NCI-H345 (cell line): ENCODE data around the gene PLCG1.

Experiments used
- DNase-seq: peaks from one replicate; lab custom pipeline; 2025; lab: John Stamatoyannopoulos, UW

Gene PLCG1

DNA sequence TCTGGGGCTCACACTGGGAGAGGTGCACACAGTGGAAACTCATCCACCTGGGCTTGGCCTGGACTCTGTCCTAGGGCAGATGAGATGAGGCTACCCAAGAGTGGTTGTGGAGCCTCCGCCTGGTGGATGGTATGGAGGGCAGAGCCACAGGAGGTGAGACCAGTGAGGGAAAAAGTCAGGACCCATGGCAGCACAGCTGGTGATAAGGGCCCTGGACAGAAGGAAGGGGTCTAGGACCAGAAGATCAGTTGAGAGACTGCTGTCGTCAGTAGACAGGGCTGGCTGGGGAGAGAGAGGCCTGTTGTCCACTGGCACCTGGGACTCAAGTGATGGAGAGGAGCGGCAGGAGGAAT, 29.8 kb downstream of the PLCG1 start:
- no peak for DNase-seq

- no peak for DNase-seq
These were observed 30.3 kb downstream of the PLCG1 start for GRCh38 chr20:41167481-41168253.

- DNase-seq: no peak
These were observed 31.2 kb downstream of the PLCG1 start for GRCh38 chr20:41168281-41169161.

DNA sequence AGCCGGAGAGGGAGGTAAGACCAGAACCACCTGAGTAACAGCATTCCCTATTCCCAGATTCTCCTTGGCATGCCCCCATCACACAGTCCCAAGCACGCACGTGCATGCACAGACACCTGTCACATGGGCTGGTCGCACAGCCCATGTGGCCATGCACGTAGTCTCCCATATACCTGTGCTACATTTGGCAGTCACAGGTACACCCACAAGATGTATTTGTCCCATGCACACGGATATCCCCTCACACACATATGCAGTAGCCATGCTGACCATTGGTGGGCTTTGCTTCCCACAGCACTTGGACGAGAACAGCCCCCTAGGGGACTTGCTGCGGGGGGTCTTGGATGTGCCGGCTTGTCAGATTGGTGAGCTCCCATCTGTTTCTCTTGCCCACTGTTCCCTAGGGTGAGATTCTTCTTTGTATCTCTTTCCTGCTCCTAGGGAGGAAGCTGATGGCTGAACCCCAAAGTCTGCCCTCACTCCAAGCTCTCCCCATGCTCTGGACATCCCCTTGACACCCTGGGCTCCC, 31.9 kb downstream of the PLCG1 start:
- DNase-seq: no peak

- no peak for DNase-seq
These were observed 32.5 kb downstream of the PLCG1 start for GRCh38 chr20:41169791-41170351.

- DNase-seq: no peak
These were observed 33.2 kb downstream of the PLCG1 start for GRCh38 chr20:41170386-41171105.

DNA sequence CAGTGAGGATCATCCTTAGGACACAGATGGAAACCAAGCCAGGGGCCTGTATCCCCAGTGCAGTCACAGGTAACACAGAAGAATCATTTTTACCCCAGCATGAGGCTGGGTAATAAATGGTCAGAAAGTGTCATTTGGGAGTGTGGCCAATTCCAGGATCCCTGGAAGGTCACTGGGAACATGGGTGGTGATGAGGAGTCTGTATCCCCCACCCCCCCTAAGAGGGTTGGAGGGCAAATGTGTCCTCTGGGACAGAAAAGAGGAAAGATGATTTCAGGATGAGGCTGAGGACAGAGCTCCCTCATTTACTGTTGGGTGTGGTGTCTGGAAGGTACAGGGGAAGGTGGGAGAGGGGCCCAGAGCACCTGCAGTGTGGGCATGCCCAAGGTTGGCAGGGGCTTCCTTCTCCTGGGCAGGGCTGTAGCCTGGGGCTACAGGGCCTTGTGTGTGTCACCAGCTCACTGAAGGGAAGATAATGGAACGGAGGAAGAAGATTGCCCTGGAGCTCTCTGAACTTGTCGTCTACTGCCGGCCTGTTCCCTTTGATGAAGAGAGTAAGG, 34.5 kb downstream of the PLCG1 start:
- no peak for DNase-seq

GRCh38 chr20:41172296-41173140, 35.2 kb downstream of the PLCG1 start:
- no peak for DNase-seq

GRCh38 chr20:41173161-41173721, 35.9 kb downstream of the PLCG1 start:
- peak; percentile 60 for DNase-seq

DNA sequence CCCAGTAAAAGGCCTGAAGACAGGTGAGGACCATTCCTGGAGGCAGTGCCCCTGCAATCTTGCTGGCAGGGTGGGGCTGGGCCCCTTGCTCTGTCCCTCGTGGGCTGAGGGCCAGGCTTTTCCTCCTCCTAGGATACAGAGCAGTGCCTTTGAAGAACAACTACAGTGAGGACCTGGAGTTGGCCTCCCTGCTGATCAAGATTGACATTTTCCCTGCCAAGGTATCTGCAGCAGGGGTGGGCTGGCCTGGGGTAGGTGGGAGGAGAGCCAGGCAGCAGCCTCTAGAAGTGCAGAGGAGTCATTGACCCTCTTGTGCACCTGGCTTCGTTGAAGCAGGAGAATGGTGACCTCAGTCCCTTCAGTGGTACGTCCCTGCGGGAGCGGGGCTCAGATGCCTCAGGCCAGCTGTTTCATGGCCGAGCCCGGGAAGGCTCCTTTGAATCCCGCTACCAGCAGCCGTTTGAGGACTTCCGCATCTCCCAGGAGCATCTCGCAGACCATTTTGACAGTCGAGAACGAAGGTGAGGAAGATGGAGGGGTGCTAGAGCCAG, 36.5 kb downstream of the PLCG1 start:
- DNase-seq: no peak

DNA sequence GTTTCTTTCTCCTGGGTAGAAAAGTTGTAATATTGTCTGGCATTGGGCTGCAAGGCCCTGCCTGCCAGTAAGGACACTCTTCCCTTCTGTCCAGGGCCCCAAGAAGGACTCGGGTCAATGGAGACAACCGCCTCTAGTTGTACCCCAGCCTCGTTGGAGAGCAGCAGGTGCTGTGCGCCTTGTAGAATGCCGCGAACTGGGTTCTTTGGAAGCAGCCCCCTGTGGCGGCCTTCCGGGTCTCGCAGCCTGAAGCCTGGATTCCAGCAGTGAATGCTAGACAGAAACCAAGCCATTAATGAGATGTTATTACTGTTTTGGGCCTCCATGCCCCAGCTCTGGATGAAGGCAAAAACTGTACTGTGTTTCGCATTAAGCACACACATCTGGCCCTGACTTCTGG, 37.0 kb downstream of the PLCG1 start:
- DNase-seq: no peak

DNA sequence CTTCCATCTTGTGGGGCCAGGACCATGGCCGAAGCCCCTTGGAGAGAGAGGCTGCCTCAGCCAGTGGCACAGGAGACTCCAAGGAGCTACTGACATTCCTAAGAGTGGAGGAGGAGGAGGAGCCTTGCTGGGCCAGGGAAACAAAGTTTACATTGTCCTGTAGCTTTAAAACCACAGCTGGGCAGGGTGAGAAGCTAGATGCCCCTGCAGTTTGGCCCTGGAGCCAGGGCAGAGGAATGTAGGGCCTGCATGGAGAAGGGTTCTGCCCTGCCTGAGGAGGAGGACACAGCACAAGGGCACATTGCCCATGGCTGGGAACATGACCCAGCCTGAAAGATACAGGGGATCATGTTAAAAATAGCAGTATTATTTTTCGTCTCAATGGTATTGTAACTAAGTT, 37.4 kb downstream of the PLCG1 start:
- no peak for DNase-seq

DNA sequence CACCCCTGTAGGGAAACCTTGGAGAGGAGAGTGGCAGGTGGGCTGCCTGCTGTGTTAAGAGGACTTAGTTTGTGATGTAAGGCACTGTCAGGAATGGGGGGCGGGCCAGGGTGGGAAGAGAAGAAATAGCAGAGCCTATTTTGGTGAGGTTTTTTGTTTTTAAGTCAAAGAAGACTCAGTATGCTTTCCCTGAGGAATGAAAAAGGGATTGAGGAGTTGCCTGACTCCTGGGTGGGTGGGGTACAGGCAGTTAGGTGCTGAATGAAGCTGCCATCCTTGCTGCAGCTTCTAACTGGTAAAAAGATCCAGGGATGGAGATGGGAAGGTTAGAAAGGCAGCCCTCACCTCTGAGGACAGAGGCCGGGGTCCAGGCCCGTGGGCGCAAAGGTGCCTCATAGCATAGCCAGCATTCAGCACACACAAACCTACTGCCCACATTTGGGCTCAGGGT, 37.9 kb downstream of the PLCG1 start:
- no peak for DNase-seq

- DNase-seq: no peak
These were observed 38.5 kb downstream of the PLCG1 start for GRCh38 chr20:41175727-41176330.

DNA sequence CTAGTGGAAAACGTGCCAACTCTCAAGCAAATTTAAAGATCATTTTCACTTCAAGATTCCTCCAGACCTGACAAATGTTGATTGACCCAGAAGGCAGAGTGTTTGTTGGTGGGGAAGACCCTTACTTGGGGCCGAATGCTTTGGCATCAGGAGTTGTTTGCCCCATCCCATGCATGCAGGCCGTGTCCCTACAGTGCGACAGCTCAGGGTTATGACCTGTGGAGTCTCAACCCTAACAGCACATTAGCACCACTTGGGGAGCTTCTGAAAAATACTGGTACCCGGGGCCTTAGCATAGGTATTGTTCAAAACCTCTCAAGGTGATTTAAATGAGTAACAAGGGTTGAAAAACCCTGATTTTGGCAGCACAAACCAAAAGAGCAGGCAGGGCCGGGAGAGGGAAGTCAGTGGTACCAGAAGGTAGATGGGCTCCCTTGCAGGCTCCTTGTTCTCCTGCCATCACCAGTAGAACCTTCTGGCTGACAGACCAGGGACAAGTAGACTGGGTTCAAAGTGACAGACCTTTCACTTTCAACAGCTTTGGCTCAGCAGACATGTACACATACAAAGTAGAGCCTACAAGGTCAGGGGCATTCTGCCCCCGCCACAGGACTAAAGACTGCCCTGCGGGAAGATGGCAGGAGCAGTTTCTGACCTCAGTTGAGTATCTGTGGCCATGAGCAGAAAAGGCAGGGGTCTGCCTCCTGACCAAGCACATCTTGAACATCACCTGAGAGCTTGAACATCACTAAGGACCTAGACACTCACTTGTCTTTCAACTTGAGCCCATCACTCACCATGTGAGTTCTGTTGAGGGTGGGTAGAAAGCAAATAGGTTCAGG, 39.6 kb downstream of the PLCG1 start:
- DNase-seq: no peak

GRCh38 chr20:41177636-41178035, 40.3 kb downstream of the PLCG1 start:
- DNase-seq: no peak

- DNase-seq: no peak
These were observed 41.2 kb downstream of the PLCG1 start for GRCh38 chr20:41178495-41178894.

DNA sequence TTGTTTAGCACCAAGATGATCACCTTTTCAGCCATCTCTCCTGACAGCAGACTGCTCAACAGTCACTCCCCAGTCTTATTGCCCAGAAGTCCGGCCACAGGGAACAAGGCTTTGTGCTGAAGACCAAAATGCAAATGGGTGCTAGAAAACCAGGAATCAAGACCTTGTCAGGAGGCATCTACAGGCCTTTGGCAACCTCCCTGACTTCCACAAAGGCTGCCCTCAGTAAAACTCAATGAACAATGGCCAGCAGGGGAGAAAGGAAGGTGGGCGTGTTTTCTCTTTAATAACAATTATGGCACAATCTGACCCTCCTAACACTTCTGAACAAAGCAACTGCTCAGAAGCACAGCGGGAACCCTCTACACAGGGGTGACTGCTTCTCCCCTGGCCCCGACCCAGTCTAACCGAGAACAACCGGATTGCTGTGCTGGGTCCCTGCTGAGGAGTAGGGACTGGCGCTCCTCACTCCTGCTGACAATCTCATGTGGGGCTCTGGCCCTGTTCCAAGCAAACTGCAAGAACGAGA, 41.6 kb downstream of the PLCG1 start:
- peak; percentile 97 for DNase-seq
